ENCODE data around the gene USPL1. TPM values are rescaled to one million over a fixed set of nuclear protein-coding genes. Genes with fewer than 3 reads are reported as not detected.
"Not testable (repeated sequence)": the region's sequence is repeated elsewhere in the genome, so short reads cannot be mapped to it uniquely, and the experiment has no call there.

USPL1 gene
- total RNA-seq, 1 donor from 2014 or later: 18.4 TPM

- no peaks in the 10 kb centered on the region for H3K4me1 ChIP-seq
- no peak overlapping the region for H3K27ac ChIP-seq
- TF ChIP-seq CTCF (IDR thresholded peaks at IDR 0.05): no peak
- TF ChIP-seq POLR2A (IDR thresholded peaks at IDR 0.05): no peak
- no peak for TF ChIP-seq POLR2AphosphoS5 (IDR thresholded peaks at IDR 0.05; ENCODE audit: insufficient read depth in 1 of 2, low read depth in 1 of 2)
- H3K9me3 ChIP-seq: no peaks in the 10 kb centered on the region
- H3K27me3 ChIP-seq: no peaks in the 10 kb centered on the region
- no peak overlapping the region for H3K4me3 ChIP-seq
- intact Hi-C loops (cut with DNase I): no loop called here
- no peak for DNase-seq (ENCODE audit: extremely low spot score in 2 of 2)
- peaks cover 0 to 57% of the 10 kb centered on the region in 2 donors for H3K36me3 ChIP-seq
Measured at GRCh38 chr13:30645629-30646028, 27.9 kb downstream of the USPL1 start.

GRCh38 chr13:30647420-30647819 is 29.7 kb downstream of the USPL1 start:
- DNase-seq (ENCODE audit: extremely low spot score in 2 of 2): no peak
- no peak for TF ChIP-seq POLR2A (IDR thresholded peaks at IDR 0.05)
- TF ChIP-seq POLR2AphosphoS5 (IDR thresholded peaks at IDR 0.05; ENCODE audit: insufficient read depth in 1 of 2, low read depth in 1 of 2): no peak
- no peak for TF ChIP-seq CTCF (IDR thresholded peaks at IDR 0.05)
- H3K27me3 ChIP-seq: no peaks in the 10 kb centered on the region
- H3K4me3 ChIP-seq: no peak overlapping the region
- H3K4me1 ChIP-seq: no peaks in the 10 kb centered on the region
- H3K27ac ChIP-seq: no peak overlapping the region
- H3K9me3 ChIP-seq: no peaks in the 10 kb centered on the region
- peaks cover 0 to 53% of the 10 kb centered on the region in 2 donors for H3K36me3 ChIP-seq
- intact Hi-C loops (cut with DNase I): no loop called here

- H3K36me3 ChIP-seq: peaks cover 0 to 48% of the 10 kb centered on the region in 2 donors
Measured at GRCh38 chr13:30647824-30648521, 30.3 kb downstream of the USPL1 start.

GRCh38 chr13:30648522-30649012 is 30.8 kb downstream of the USPL1 start:
- Histone ChIP-seq H3K4me3 (no peak overlapping the region), H3K9me3 (no peaks in the 10 kb centered on the region), H3K4me1 (no peaks in the 10 kb centered on the region), H3K27ac (no peak overlapping the region), H3K27me3 (no peaks in the 10 kb centered on the region), H3K36me3 (peaks cover 0 to 48% of the 10 kb centered on the region in 2 donors)
- no peak for TF ChIP-seq POLR2A (IDR thresholded peaks at IDR 0.05)
- TF ChIP-seq CTCF (IDR thresholded peaks at IDR 0.05): no peak
- TF ChIP-seq POLR2AphosphoS5 (IDR thresholded peaks at IDR 0.05; ENCODE audit: insufficient read depth in 1 of 2, low read depth in 1 of 2): no peak
- intact Hi-C loops (cut with DNase I): no loop called here
- DNase-seq (ENCODE audit: extremely low spot score in 2 of 2): no peak

More at GRCh38 chr13:30647824-30648521, 30.3 kb downstream of the USPL1 start:
- Histone ChIP-seq H3K4me3 (no peak overlapping the region), H3K9me3 (no peaks in the 10 kb centered on the region), H3K27me3 (no peaks in the 10 kb centered on the region), H3K4me1 (no peaks in the 10 kb centered on the region), H3K27ac (no peak overlapping the region)
- TF ChIP-seq CTCF (IDR thresholded peaks at IDR 0.05) (no peak), POLR2AphosphoS5 (IDR thresholded peaks at IDR 0.05; ENCODE audit: insufficient read depth in 1 of 2, low read depth in 1 of 2) (no peak), POLR2A (IDR thresholded peaks at IDR 0.05) (no peak)
- DNase-seq (ENCODE audit: extremely low spot score in 2 of 2): no peak
- intact Hi-C loops (cut with DNase I): no loop called here

GRCh38 chr13:30651648-30652047 is 33.9 kb downstream of the USPL1 start:
- H3K4me3 ChIP-seq; H3K27ac ChIP-seq; H3K9me3 ChIP-seq; intact Hi-C loops (cut with DNase I); H3K4me1 ChIP-seq; H3K27me3 ChIP-seq; DNase-seq (ENCODE audit: extremely low spot score in 2 of 2): not testable (repeated sequence)
- H3K36me3 ChIP-seq: peaks cover 0 to 56% of the 10 kb centered on the region in 2 donors
